Stimulated activated CD8-positive, alpha-beta memory T cell treated with anti-CD3 and anti-CD28 coated beads, Interleukin-12 subunit alpha, Interleukin-12 subunit beta, amount 100 ng/mL, for 1 hour (primary cell): Measurements from ENCODE around the gene RIMBP3B.
"Not testable (repeated sequence)": the region's sequence is repeated elsewhere in the genome, so short reads cannot be mapped to it uniquely, and the experiment has no call there.

Experiments used
- DNase-seq: peaks from one replicate; pipeline ENCODE4 v3.0.0-alpha.2; 2020; ENCODE audit warnings: low read depth

RIMBP3B gene, protein sequence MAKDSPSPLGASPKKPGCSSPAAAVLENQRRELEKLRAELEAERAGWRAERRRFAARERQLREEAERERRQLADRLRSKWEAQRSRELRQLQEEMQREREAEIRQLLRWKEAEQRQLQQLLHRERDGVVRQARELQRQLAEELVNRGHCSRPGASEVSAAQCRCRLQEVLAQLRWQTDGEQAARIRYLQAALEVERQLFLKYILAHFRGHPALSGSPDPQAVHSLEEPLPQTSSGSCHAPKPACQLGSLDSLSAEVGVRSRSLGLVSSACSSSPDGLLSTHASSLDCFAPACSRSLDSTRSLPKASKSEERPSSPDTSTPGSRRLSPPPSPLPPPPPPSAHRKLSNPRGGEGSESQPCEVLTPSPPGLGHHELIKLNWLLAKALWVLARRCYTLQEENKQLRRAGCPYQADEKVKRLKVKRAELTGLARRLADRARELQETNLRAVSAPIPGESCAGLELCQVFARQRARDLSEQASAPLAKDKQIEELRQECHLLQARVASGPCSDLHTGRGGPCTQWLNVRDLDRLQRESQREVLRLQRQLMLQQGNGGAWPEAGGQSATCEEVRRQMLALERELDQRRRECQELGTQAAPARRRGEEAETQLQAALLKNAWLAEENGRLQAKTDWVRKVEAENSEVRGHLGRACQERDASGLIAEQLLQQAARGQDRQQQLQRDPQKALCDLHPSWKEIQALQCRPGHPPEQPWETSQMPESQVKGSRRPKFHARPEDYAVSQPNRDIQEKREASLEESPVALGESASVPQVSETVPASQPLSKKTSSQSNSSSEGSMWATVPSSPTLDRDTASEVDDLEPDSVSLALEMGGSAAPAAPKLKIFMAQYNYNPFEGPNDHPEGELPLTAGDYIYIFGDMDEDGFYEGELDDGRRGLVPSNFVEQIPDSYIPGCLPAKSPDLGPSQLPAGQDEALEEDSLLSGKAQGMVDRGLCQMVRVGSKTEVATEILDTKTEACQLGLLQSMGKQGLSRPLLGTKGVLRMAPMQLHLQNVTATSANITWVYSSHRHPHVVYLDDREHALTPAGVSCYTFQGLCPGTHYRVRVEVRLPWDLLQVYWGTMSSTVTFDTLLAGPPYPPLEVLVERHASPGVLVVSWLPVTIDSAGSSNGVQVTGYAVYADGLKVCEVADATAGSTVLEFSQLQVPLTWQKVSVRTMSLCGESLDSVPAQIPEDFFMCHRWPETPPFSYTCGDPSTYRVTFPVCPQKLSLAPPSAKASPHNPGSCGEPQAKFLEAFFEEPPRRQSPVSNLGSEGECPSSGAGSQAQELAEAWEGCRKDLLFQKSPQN (N-terminal part only)

DNA sequence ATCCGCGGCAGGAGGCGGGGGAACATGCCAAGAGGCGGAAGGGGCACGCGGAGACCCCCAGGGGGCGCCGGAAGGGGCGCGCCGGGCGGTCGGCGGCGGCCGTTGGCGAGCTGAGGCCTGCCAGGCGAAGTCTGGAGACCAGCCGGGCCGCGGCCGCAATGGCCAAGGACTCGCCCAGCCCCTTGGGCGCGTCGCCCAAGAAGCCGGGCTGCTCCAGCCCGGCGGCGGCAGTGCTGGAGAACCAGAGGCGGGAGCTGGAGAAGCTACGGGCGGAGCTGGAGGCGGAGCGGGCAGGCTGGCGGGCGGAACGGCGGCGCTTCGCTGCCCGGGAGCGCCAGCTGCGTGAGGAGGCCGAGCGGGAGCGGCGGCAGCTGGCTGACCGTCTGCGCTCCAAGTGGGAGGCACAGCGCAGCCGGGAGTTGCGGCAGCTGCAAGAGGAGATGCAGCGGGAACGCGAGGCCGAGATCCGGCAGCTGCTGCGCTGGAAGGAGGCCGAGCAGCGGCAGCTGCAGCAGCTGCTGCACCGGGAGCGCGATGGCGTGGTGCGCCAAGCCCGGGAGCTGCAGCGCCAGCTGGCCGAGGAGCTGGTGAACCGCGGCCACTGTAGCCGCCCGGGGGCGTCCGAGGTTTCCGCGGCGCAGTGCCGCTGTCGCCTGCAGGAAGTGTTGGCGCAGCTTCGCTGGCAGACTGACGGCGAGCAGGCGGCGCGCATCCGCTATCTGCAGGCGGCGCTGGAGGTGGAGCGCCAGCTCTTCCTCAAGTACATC lies at the start of gene RIMBP3B:
Gene RIMBP3B, plus strand, starts transcription at position 51 of the 767 bp plus-strand sequence. Its CDS starts 108 bp downstream, at position 159.
- DNase-seq = not testable (repeated sequence)

DNA sequence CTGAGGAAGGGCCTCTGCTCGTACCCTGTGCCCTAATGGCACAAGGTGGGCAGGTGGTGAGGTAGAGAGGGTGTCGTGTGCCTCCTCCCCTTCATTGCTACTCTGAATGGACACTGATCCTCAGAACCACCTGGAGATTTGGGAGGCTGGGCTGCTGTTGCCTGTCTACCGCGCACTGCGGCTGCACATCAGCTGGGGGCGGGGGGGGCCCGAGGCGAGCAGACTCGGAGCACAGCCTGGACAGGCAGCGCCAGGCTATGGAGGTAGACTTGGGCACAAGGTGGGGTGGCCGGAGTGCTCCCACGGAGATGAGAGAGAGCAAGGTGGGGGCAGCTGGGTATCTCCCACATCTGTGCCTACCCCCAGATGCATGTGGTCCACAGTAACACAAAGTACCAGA lies 26.0 kb upstream of the RIMBP3B start:
- DNase-seq = not testable (repeated sequence)

DNA sequence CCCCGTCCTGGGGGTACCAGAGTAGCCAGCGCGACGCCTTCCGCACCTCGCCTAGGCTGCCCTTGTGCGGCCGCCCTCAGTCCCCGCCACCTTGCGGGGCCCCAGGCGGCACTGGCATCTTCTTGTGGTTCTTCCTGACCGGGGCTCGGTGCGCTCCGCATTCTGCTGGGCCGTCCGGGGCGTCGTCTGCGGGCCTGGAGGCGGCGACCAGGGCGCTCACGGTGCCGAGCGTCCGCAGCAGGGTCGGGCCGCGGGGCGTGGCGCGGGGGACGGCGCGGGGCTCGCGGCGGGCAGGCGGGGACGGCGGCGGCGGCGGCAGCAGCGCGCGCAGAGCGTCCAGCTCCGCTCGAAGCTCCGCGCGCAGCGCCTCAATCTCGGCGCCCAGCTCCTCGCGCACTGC lies 23.0 kb upstream of the RIMBP3B start:
- DNase-seq = not testable (repeated sequence)

DNA sequence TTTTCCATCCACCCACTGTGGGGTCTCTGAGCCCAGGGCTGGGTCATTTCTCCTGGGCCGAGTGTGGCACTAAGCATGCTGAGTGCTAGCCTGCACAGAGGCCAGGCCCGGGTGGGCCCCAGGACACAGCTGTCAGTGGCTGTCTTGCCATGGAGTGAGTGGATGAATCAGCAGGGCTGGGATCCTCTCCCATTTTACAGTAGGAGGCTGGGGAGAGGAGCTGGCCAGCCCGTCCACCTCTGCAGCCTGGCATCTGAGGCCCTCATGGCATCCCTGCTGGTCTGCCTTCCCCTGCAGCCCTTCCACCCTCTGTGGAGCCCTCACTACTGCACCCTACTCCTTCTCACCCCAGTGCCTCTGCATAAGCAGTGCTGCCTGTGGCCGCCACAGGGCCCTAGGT lies 21.1 kb upstream of the RIMBP3B start:
- DNase-seq = not testable (repeated sequence)

DNA sequence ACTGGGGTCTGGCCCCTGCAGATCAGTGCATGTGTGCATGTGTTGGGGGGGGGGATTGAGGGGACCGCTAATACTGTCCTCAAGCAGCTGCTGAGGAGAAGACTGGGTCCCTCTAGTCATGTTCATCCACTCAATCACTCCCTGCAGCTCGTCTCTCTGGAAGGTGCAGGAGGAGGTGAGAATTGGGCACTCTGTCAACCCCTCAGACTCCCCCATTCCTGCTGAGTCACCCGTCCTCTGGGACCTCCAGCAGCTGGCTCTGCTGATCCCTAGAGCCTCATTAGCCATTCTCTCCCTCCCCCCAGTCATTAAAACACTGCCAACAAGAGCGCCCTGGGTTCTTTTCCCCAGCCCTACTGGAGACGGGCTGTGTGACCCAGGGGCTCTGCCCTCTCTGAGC lies 20.5 kb upstream of the RIMBP3B start:
- not testable (repeated sequence) for DNase-seq

DNA sequence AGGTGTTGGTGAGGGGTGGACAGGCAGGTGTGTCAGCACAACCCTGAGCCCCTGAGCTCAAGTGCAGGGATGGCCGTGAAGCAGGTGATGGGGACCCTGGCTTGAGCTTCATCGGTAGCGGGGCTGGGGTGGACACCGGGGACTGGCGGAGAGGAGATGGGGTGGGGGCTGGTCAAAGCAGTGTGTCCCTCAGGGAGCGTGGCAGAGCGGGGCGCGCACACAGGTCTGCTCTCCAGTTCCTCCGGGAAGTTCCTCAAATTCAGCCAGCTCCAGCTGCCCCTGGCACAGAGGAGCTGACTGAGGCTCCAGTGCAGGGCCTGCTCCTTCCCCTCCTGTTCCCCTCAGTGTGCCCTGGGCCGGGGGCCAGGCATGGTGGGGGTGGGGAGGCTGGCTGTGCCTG lies 19.7 kb upstream of the RIMBP3B start:
- not testable (repeated sequence) for DNase-seq

DNA sequence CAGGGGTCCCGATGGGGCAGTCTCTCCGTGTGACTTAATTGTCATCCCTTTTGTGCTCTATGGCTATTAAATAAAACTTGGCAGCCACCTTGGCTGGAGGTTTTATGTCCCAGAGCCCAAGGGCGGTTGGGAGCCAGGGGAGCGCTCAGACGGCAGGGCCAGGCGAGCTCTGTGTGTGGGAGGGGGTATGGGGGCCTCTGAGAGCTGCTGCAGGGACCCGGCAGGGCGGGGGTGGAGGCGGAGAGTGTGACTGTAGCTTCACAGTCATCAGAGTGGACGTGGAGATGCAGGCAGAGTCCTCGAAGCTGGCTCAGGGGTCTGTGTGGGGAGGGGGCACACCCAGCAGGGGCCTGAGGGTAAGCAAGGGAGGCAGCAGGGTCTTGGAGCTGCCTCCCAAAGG lies 19.2 kb upstream of the RIMBP3B start:
- not testable (repeated sequence) for DNase-seq

DNA sequence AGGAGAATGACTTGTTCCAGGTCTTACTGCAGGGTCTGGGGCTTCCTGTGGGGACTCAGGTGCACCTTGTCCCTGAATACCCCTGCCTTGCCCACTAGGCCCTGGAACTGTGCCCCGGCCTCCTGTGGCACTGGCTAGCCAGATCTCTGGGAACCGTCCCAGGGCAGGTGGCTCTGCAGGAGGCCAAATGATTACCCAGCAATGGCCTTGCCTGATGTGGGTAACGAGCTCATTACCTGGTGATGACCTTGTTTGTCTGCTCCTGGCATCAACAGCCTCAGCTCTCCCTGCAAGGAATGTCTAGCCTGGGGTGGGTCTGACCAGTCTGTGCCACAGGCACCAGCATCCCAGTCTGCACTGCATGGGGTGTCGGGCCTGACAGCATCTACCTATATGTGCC lies 18.2 kb upstream of the RIMBP3B start:
- not testable (repeated sequence) for DNase-seq

DNA sequence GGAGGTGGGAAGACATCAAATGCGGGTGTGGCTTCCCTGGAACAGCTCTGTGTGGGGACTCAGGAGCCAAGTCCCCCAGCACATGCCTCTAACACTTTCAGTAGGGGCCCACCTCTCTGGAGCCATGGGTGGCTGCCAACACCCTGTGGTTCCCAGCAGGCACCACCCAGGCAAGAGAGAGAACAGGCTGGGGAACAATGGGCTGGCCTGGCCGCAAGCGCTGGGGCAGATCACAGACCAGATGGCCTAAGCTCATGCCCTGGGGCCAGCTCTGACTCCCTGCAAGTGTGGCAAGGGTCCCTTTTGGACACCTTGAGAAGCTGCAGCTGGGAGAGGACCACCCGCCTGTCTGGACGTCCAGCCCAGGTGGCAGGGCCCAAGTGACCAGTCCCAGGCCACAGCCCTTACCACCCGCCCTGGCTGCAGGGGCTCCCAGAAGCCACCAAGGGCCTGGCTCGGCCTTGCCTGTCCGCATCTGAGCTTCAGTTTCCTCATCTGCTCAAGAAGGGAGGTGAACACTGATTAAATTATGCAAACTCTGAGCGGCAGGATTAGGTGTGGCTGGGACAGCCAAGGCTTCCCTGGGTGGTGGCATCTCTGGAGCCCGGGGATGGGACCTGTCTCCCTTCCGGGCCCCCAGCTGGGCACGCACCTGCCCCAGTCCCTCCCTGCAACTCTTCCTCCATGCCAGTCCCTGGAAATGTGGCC lies 14.8 kb upstream of the RIMBP3B start:
- DNase-seq = not testable (repeated sequence)

DNA sequence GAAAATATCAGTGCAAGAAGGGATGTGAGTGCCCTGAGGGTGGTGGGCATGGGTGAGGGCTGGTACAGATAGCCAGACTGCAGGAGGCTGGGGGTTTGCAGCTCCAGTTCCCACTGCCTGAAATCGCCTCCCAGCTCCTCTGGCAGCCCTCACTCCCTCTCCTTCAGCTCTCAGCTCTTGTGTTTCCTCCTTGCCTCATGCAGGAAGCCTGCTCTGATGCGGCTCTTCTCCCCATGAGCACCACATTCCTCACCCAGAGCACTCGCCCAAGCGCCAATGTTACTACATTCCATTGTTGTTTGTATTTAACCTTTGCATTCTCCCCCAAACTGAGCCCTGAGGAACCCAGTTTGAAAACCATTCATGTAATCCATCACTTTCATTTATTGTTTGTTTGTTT lies 7.7 kb upstream of the RIMBP3B start:
- not testable (repeated sequence) for DNase-seq

DNA sequence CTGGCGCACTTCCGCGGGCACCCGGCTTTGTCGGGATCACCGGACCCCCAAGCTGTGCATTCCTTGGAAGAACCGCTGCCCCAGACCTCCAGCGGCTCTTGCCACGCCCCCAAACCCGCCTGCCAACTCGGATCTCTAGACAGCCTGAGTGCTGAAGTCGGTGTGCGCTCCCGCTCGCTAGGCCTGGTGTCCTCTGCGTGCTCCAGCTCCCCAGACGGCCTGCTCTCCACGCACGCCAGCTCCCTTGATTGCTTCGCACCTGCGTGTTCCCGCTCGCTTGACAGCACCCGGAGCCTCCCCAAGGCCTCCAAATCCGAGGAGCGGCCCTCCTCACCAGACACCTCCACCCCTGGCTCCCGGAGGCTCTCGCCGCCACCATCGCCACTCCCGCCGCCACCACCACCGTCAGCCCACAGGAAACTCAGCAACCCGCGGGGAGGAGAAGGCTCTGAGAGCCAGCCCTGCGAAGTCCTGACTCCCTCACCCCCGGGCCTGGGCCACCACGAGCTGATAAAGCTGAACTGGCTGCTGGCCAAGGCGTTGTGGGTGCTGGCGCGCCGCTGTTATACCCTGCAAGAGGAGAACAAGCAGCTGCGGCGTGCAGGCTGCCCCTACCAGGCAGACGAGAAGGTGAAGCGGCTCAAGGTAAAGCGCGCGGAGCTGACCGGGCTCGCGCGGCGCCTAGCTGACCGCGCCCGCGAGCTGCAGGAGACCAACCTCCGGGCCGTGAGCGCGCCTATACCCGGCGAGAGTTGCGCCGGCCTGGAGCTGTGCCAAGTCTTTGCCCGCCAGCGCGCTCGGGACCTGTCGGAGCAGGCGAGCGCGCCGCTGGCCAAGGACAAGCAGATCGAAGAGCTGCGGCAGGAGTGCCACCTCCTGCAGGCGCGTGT lies 1.2 kb downstream of the RIMBP3B start:
- DNase-seq = not testable (repeated sequence)

DNA sequence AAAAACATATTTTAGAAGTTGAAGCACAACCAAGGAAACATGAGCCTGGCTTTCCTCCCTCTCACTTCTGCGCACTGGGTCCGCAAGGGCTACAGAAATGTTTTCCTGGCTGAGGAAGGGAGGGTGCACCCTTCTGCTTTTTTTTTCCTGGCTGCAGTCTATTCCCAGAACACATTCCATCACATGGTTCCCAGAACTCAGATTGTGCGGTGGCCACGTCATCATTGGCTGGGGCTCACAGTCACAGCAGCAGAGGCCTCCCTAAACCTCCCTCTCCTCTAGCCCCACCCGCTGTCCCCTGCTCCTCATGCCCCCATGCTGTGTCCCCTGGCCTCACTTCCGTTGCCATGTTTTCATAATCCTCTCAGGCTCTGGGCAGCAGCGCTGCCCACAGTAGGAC lies 5.9 kb downstream of the RIMBP3B start:
- DNase-seq = not testable (repeated sequence)

DNA sequence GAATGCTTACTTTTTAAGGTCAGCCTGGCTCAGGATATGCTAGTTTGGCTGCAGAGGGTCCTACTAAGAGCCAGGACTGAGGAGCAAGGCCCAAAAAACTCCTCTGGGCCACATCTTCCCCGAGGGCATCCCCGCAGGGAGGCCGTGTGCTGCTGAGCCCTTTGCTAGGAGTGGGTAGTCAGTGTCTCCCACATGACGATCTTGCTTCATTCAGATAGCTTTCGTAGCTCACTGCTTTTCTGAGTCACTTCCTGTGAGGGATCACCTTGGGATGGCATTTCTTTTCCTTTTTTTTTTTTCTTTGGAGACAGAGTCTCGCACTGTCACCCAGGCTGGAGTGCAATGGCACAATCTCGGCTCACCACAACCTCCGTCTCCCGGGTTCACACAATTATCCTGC lies 6.5 kb downstream of the RIMBP3B start:
- not testable (repeated sequence) for DNase-seq

DNA sequence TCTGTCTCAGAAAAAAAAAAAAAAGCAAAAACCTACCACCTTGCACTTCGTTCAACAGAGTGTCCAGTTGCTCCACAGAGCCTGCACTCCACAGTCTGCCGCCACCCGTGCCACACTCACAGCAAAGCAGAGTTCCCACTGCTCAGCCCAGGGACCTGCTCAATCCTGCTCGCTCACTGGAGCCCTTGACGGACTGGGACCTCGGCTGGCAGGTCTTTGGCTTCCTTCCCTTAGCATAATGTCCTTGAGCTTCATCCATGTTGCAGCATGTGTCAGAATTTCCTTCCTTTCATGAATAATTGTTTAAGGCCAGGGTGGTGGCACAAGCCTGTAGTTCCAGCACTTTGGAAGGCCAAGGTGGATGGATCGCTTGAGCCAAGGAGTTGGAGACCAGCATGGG lies 11.1 kb downstream of the RIMBP3B start:
- not testable (repeated sequence) for DNase-seq

DNA sequence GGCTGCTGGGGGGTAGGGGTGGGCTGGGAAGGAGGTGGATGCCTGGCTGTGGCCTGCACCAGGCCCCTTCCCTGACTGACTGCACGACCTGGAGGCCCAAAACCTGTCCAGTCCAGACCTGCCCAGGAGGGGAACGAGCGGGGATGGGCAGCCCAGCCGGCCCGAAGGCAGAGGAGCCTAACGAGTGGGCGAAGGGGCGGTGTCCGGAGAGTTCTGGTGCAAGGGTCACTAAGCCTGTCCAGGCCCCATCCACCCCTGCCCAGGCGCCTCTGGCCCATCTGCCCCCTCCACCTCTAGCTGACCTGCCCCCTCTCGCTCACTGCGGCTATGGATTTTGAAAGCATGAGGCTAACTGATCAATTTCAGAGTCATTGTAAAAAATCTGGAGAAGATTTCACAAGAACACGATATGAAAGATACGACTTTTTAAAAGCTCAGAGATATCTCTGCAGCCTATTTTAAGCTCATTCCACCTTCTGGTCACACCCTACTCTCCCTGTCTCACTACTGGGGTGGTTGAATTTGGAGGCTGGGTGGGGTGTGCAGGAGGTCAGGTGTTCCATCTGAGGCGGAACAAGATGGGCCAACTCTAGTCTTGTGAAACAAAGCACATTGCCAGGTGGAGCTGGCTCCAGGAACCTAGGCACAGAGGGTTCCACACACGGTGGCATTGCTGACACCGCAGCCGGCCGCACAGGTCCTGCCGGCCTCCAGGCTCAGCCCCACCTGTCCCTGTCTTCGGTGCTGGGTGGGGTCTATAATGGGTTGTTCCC lies 17.8 kb downstream of the RIMBP3B start:
- DNase-seq = not testable (repeated sequence)

DNA sequence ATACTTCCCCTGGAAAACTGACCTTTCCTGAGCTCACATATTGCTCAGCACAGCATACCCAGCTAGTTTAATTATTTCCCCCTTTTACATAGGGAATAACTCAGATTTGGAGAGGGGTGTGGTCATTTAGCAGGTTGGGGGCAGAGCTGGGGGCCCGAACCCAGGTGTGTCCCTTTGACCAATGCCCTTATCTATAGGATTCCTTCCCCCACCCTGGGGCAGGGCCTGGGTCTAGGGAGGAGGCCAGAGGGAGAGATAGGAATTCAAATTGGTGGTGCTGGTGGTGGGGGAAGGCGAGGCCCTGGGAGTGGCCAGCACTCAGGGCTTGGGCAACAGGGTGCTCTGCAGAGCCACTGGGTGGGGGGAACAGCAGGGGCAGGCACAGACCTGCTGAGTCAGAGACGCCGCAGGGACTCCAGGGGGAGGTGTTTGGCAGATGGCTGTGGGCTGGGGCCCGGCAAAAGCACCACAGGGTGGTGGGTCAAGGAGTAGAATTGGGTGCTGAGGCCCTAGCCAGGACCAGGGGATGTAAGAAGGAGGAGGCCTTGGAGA lies 19.3 kb downstream of the RIMBP3B start:
- not testable (repeated sequence) for DNase-seq

DNA sequence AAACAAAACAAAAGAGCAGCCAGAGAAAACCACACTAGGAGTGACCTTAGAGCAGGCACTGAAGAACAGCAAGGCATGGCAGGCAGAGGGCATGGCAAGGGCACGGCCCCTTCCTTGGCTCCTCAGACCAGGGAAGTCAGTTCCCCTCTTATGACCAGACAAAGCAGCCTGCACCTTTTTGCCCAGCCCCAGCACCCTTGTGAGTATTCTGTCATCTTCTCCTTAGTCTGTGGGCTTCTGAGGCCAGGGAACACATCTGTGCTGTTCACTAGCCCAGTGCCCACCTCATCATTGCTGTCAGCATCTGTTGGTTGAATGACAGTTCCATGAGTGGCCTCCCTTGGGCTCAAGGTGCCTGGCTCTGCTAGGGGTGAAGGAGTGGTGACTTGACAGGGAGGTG lies 23.6 kb downstream of the RIMBP3B start:
- not testable (repeated sequence) for DNase-seq

DNA sequence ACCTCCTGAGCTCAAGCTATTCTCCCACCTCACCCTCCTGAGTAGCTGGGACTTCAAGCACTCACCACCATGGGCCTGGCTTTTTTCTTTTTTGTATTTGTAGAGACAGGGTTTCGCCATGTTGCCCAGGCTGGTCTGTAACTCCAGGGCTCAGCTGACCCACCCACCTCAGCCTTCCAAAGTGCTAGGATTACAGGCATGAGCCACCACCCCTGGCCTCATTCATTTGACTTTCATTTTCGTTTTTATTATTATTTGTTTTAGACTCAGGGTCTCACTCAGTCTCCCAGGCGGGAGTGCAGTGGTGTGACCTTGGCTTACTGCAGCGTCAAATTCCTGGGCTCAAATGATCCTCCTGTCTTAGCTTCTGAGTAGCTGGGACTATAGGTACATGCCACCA lies 24.2 kb downstream of the RIMBP3B start:
- not testable (repeated sequence) for DNase-seq
